Activated naive CD4-positive, alpha-beta T cell treated with anti-CD3 and anti-CD28 coated beads for 36 hours (primary cell): ENCODE results near the gene PGLYRP4. TPM values are rescaled to one million over a fixed set of nuclear protein-coding genes. Genes with fewer than 3 reads are reported as not detected.

Experiments
- CTCF ChIA-PET: fragments of 350-600 bp; sonication (Branson Sonifier 250); formaldehyde crosslinking; loops from one replicate; lab custom pipeline; 2021; ENCODE audit warnings: antibody characterized with exemption; lab: Charles Lee
- DNase-seq: peaks from one replicate; pipeline ENCODE4 v3.0.0-alpha.2; 2020
- H3K27ac Mint-ChIP-seq: one replicate; pipeline ENCODE4 v1.8.0; 2021; ENCODE audit warnings: mild to moderate bottlenecking, mixed read lengths
- H3K27me3 Mint-ChIP-seq: one replicate; pipeline ENCODE4 v1.8.0; 2021; ENCODE audit warnings: low read depth, mixed read lengths
- H3K36me3 Mint-ChIP-seq: one replicate; pipeline ENCODE4 v1.8.0; 2021; ENCODE audit warnings: low read depth, mixed read lengths
- H3K4me1 Mint-ChIP-seq: one replicate; pipeline ENCODE4 v1.8.0; 2021; ENCODE audit warnings: low read depth, mixed read lengths
- H3K4me3 Mint-ChIP-seq: one replicate; pipeline ENCODE4 v1.8.0; 2021; ENCODE audit warnings: mild to moderate bottlenecking, moderate library complexity, mixed read lengths
- H3K9me3 Mint-ChIP-seq: one replicate; pipeline ENCODE4 v1.8.0; 2021; ENCODE audit warnings: mixed read lengths
- intact Hi-C: fragments of 100-400 bp; cut with micrococcal nuclease; formaldehyde crosslinking; loops from one replicate; pipeline ENCODE4 v1.15.1; 2023
- total RNA-seq, 2 experiments: library from RNA; stranded (reverse); gene quantifications; one replicate each; pipeline ENCODE4 v1.2.3, GENCODE V29; 2021

PGLYRP4 gene
- total RNA-seq, 2 experiments from 2014 or later = not detected

DNA sequence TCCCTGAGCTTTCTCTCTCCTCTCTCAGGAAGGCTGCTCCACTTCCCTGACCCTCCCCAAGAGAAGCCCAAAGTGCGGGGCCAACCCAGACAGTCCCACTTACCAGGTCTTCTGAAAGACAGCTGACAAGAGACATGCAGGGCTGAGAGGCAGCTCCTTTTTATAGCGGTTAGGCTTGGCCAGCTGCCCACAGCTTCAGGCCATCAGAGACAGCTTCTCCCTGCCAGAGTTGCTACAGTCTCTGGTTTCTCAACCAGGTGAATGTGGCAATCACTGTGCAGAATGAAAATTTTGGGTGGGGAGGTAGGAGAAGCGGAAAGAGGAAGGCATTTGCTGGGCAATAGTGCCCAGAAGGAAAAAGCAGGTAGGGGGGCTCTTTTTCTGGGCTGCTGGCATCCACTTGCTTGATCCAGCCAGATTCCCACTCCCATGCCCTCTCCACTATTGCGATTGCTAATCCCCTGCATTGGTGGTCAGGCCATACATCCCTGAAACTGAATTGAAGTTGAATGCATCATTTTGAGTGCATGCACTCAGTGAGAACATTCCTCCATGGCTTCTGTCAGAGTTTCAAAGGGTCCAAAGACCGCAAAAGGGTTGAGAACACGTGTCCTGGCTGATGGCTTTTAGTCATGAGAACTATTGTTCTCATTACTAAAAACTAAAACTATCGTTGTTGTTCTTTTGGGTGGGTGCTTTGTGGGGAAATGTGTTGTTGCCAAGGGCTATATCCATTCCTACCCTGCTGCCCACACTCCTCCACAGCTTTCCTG lies 42.5 kb upstream of the PGLYRP4 start, which contains the start of gene S100A8:
S100A8 (minus strand) TSS at position 136 of the 773 bp plus-strand sequence. CDS start 538 bp downstream, outside the sequence.
- CTCF ChIA-PET = no interaction called here
- peaks cover 8% of the 10 kb centered on the region for H3K27me3 Mint-ChIP-seq
- no peak within 1 kb of the TSS for H3K27ac Mint-ChIP-seq
- no peak within 1 kb of the TSS for H3K4me3 Mint-ChIP-seq
- no peaks in the 10 kb centered on the region for H3K4me1 Mint-ChIP-seq
- no peaks in the 10 kb centered on the region for H3K9me3 Mint-ChIP-seq
- H3K36me3 Mint-ChIP-seq = no peaks in the 10 kb centered on the region
- intact Hi-C loops = no loop called here
- DNase-seq = no peak

DNA sequence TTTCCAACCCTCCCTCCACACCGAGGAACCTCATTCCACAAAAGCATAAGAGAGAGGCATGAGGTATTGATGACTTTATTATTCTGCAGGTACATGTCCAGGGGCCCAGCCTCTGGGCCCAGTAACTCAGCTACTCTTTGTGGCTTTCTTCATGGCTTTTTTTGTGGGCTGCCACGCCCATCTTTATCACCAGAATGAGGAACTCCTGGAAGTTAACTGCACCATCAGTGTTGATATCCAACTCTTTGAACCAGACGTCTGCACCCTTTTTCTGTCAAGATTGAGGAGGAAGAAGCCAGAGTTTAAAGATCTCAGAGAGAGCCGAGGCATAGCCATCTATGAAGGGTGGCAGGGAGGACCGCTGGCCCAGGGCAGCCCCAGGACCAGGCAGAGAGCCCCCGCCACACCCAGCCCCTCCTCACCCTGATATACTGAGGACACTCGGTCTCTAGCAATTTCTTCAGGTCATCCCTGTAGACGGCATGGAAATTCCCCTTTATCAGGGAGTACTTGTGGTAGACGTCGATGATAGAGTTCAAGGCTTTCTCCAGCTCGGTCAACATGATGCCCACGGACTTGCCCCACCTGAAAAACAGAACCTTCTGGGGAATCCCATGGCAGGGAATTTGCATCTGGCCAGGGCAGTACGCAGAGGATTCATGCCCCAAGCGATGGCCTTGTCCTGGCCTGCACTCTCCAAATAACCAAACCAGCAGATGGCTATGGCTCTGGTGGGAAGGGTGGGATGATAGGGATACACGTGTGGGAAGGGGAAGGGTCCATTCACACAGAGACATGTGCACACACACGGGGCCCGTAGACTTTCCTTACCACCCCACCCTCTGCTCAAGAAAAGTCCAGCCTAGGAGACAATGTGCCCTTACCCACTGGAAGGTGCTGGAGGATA lies 41.6 kb upstream of the PGLYRP4 start:
- Mint-ChIP-seq H3K9me3 (no peaks in the 10 kb centered on the region), H3K4me1 (no peaks in the 10 kb centered on the region), H3K27me3 (peaks cover 8% of the 10 kb centered on the region), H3K36me3 (no peaks in the 10 kb centered on the region), H3K4me3 (no peak overlapping the region), H3K27ac (no peak overlapping the region)
- DNase-seq = no peak
- CTCF ChIA-PET = no interaction called here
- intact Hi-C loops = no loop called here

DNA sequence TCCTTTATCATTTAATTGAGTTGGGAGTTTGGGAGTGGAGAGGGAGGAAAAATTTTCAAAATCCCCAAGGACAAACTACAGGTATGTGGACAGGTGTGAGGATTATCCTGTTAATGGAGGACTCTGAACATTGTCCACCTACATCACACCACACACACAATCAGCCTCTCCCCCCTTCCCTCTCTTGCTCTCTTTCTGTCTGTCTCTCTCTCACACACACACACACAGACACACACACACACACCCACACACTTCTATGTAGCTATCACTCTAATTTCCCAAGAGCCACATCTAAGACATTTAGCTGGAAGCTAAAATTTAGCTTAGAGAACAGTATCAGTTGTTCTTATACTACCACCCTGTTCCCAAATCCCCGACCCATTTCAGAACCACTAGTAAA lies 40.8 kb upstream of the PGLYRP4 start:
- no peaks in the 10 kb centered on the region for H3K36me3 Mint-ChIP-seq
- no peak for DNase-seq
- no peaks in the 10 kb centered on the region for H3K4me1 Mint-ChIP-seq
- H3K27me3 Mint-ChIP-seq = peaks cover 8% of the 10 kb centered on the region
- intact Hi-C loops = no loop called here
- CTCF ChIA-PET = no interaction called here
- no peak overlapping the region for H3K27ac Mint-ChIP-seq
- no peak overlapping the region for H3K4me3 Mint-ChIP-seq
- no peaks in the 10 kb centered on the region for H3K9me3 Mint-ChIP-seq

DNA sequence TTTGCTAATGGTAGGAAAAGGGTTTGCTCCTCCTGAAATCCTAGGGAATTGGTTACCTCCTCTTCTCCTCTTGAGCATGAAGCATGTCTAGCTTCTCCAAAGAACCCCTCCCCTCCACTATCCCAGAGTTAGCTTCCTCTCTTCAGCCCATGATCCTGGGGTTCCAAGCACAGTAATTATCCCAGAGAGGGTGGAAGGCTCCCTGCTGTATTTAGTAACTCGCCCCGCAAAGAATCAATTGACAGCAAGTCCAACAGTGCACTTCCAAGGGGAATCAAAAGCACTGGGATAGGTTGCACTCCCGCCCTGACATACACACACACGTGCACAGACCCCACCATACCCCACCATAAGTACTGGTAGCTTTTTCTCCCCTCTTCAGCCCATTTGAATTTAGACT lies 39.1 kb upstream of the PGLYRP4 start:
- H3K36me3 Mint-ChIP-seq = no peaks in the 10 kb centered on the region
- H3K27me3 Mint-ChIP-seq = peaks cover 2% of the 10 kb centered on the region
- H3K9me3 Mint-ChIP-seq = no peaks in the 10 kb centered on the region
- no peaks in the 10 kb centered on the region for H3K4me1 Mint-ChIP-seq
- CTCF ChIA-PET = no interaction called here
- no peak for DNase-seq
- intact Hi-C loops = no loop called here
- H3K4me3 Mint-ChIP-seq = no peak overlapping the region
- no peak overlapping the region for H3K27ac Mint-ChIP-seq

DNA sequence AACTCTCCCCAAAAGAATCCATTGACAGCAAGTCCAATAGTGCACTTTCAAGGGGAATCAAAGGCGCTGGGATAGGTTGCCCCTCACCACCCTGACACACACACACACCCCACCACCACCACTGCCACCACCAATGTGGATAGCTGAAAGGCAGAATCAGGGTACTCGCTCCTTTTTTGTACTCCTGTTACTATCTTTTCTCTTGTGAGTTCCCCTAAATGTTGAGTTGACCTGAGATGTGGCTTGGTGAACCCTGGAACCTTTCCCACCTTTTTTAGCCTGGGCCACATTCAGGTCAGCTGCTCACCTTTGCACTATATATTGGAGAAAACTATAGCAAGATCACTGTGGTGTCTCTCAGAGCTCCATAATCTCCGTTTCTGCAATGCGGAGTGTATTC lies 38.4 kb upstream of the PGLYRP4 start:
- CTCF ChIA-PET = no interaction called here
- intact Hi-C loops = no loop called here
- Mint-ChIP-seq H3K4me3 (no peak overlapping the region), H3K27ac (no peak overlapping the region), H3K36me3 (no peaks in the 10 kb centered on the region), H3K9me3 (no peaks in the 10 kb centered on the region), H3K4me1 (no peaks in the 10 kb centered on the region), H3K27me3 (no peaks in the 10 kb centered on the region)
- no peak for DNase-seq

DNA sequence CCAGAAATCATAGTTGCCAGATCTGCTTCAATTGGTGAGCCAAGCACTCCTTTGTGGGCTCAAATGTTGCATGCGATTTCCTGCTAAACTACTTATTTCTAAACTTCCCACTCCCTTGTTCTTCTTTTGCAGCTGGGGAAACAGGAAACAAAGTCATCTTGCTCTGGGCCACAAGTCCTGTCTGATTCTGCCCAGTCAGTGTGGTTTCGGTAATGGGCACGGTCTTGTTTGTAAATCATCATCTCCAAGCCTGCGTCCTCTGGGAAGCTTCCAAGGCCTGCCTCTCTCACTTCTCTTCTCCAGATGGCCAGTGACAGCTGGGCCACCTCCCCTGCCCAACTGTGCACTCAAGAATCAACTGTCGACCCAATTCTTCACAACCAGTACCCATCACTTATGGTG lies 37.9 kb upstream of the PGLYRP4 start:
- H3K27me3 Mint-ChIP-seq = peaks cover 2% of the 10 kb centered on the region
- intact Hi-C loops = no loop called here
- H3K4me3 Mint-ChIP-seq = no peak overlapping the region
- no peak overlapping the region for H3K27ac Mint-ChIP-seq
- H3K36me3 Mint-ChIP-seq = no peaks in the 10 kb centered on the region
- no peaks in the 10 kb centered on the region for H3K4me1 Mint-ChIP-seq
- no peak for DNase-seq
- CTCF ChIA-PET = no interaction called here
- peaks cover 3% of the 10 kb centered on the region for H3K9me3 Mint-ChIP-seq

DNA sequence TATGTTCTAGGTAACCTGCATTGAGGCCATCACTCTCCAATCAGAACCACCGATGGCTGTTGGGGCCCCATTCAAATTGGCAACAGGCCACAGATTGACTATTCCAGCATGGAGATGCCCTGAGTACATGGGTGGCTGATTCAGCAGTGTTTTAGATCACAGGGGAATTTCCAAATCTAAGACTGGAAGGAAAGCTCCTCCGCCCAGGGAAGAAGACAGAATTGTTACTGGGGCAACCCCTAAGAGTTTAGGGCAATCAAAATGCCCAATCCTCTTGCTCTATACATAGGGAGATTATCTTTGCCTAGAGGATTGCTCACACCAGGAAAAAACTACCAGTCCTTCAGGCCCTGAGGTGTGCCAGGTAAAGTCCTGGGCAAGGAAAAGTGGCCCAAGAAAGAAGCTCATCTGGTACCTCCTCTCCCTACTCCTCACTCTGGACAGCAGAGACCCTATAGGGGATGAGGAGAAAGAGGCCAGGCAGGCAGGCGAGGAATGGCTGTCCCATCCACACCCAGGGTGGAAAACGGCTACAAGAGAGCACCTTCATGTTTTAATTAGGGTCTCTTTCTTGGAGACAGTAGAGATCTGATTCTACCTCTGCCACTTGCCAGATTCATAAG lies 36.4 kb upstream of the PGLYRP4 start:
- no peak overlapping the region for H3K27ac Mint-ChIP-seq
- H3K27me3 Mint-ChIP-seq = peaks cover 5% of the 10 kb centered on the region
- DNase-seq = no peak
- CTCF ChIA-PET = no interaction called here
- intact Hi-C loops = no loop called here
- H3K9me3 Mint-ChIP-seq = peaks cover 8% of the 10 kb centered on the region
- no peak overlapping the region for H3K4me3 Mint-ChIP-seq
- no peaks in the 10 kb centered on the region for H3K36me3 Mint-ChIP-seq
- no peaks in the 10 kb centered on the region for H3K4me1 Mint-ChIP-seq

DNA sequence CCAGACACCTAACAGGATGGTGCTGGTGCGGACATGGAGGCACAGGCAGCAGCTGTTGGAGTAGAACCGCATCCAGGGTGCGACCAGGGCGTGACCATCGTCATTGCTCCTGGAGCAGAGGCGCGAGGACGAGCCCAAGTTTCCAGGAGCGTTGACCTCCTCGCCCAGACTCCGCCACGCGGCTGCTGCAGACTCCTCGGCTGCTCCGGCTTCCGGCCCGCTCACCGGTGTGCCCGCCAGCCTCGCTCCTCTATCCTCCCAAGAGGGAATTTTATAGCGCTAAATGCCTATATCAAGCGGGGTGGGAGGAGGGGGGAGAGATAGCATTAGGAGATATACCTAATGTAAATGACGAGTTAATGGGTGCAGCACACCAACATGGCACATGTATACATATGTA lies 32.1 kb upstream of the PGLYRP4 start:
- CTCF ChIA-PET = no interaction called here
- no peak overlapping the region for H3K27ac Mint-ChIP-seq
- no peak overlapping the region for H3K4me3 Mint-ChIP-seq
- no peaks in the 10 kb centered on the region for H3K4me1 Mint-ChIP-seq
- H3K9me3 Mint-ChIP-seq = peaks cover 8% of the 10 kb centered on the region
- intact Hi-C loops = no loop called here
- DNase-seq = no peak
- peaks cover 23% of the 10 kb centered on the region for H3K27me3 Mint-ChIP-seq
- H3K36me3 Mint-ChIP-seq = no peaks in the 10 kb centered on the region

DNA sequence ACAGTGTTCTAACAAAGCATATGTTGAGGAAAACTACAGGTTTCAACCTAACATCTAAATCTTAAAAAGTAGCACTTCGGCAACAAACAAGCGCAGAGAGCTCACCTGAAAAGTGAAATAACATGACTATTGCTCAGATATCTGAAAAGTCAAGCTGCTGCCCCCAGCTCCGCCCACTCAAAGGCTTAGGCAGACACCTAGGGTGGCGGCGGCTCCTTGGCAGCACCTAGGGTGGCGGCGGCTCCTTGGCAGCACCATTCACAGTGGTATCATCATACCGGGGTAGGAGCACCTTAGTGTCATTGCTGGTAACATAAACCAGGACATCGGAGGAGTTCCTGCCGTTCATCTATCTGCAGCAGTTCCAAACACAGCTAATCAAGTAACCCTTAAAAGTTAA lies 30.9 kb upstream of the PGLYRP4 start:
- Mint-ChIP-seq H3K36me3 (no peaks in the 10 kb centered on the region), H3K27me3 (peaks cover 23% of the 10 kb centered on the region), H3K9me3 (peaks cover 8% of the 10 kb centered on the region), H3K4me3 (no peak overlapping the region), H3K4me1 (no peaks in the 10 kb centered on the region), H3K27ac (no peak overlapping the region)
- no peak for DNase-seq
- CTCF ChIA-PET = no interaction called here
- intact Hi-C loops = no loop called here

DNA sequence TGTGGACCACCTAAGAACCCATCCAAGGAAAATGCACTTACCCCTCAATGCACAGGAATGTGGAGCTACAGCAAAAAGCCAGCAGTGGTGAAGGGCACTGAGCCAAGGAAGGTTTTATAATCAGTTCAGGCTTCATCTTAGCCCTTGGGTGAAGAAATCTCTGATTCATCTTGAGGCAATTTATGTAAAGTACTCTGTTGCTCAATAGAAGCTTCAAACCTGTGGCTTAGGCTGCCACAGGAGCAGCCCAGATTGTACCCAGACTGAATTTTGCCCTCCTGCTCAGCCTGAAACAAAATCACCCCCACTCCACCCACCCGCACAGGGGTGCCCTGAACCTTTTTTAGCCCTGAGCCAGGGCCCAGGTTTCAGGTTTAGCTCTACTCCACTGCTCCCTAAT lies 26.9 kb upstream of the PGLYRP4 start, which contains the start of gene S100A12:
S100A12 (minus strand) TSS at position 111 of the 400 bp plus-strand sequence. CDS start 1,029 bp downstream, outside the sequence.
- intact Hi-C loops = no loop called here
- Mint-ChIP-seq H3K9me3 (no peaks in the 10 kb centered on the region), H3K4me1 (no peaks in the 10 kb centered on the region), H3K4me3 (no peak within 1 kb of the TSS), H3K36me3 (no peaks in the 10 kb centered on the region), H3K27me3 (peaks cover 18% of the 10 kb centered on the region), H3K27ac (no peak within 1 kb of the TSS)
- CTCF ChIA-PET = interaction anchor here (1.6 kb wide), 1 partner anchor 23 kb away, joined by 4 read pairs; no protein-coding TSS in a partner anchor
- DNase-seq = no peak

DNA sequence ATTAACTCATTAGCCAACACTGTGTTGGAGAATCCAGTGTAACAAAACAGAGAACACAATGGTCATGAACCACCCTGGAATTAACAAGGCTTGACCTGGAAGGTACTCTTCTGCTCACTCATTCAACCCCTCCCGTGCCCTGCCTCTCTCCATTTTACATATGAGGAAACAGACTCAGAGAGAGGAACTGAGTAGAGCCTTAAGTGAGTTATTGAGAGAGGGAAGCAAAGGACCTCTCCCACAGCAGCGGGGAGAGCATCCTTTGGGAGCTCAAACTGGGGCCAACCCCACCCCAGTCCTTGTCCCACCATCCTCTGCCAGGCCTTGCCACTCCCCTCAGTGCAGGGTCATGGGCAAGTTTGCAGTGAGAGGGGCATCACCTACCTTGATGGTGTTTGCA lies 25.4 kb upstream of the PGLYRP4 start:
- no peak for DNase-seq
- no peaks in the 10 kb centered on the region for H3K36me3 Mint-ChIP-seq
- peaks cover 15% of the 10 kb centered on the region for H3K27me3 Mint-ChIP-seq
- no peaks in the 10 kb centered on the region for H3K4me1 Mint-ChIP-seq
- no peak overlapping the region for H3K4me3 Mint-ChIP-seq
- H3K27ac Mint-ChIP-seq = no peak overlapping the region
- CTCF ChIA-PET = interaction anchor here (0.7 kb wide), 1 partner anchor 22 kb away, joined by 3 read pairs; no protein-coding TSS in a partner anchor
- intact Hi-C loops = no loop called here
- H3K9me3 Mint-ChIP-seq = no peaks in the 10 kb centered on the region

DNA sequence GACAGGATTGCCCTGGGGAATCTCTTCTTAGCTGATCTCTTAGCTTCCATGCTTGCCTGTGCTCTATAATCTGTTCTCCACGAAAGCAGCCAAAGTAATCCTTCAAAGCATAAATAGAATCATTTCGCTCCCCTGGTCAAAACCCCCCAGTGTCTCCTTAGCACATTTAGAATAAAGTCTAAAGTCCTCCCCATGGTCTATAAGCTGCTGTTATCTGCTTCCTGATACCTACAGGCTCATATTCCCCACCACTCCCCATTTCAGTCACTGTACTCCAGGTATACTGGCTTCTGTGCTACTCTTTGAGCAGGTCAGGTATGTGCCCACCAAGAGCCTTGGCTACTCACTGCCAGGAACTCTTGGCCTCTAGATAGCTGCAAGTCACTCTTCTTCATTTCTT lies 23.9 kb upstream of the PGLYRP4 start:
- H3K27me3 Mint-ChIP-seq = peaks cover 5% of the 10 kb centered on the region
- no peaks in the 10 kb centered on the region for H3K36me3 Mint-ChIP-seq
- no peak overlapping the region for H3K27ac Mint-ChIP-seq
- no peaks in the 10 kb centered on the region for H3K9me3 Mint-ChIP-seq
- intact Hi-C loops = no loop called here
- DNase-seq = no peak
- H3K4me1 Mint-ChIP-seq = no peaks in the 10 kb centered on the region
- CTCF ChIA-PET = no interaction called here
- H3K4me3 Mint-ChIP-seq = no peak overlapping the region
